GM18867 (cell line): ENCODE data around the gene OVAAL.
A peak's percentile ranks its signal among the peaks of the same experiment; 100 is the strongest.

ENCODE experiments used
- ATAC-seq: cut with Tn5 transposase; IDR thresholded peaks from one replicate; pipeline ENCODE4 v1.9.1; 2021; ENCODE audit warnings: mild to moderate bottlenecking, moderate library complexity; ENCODE audit not compliant: unreplicated experiment

OVAAL gene

DNA sequence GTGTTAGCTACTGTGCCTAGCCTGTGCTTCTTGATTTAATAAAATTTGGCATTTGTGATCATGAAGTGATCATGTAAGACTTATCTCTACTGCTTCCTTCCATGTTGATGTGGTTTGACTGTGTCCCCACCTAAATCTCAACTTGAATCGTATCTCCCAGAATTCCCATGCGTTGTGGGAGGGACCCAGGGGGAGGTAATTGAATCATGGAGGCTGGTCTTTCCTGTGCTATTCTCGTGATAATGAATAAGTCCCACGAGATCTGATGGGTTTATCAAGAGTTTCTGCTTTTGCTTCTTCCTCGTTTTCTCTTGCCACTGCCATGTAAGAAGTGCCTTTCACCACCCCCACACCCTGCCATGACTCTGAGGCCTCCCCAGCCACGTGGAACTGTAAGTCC, at the start of gene OVAAL:
OVAAL (plus strand) TSS at position 301 of the 400 bp plus-strand sequence.
- no peak for ATAC-seq

DNA sequence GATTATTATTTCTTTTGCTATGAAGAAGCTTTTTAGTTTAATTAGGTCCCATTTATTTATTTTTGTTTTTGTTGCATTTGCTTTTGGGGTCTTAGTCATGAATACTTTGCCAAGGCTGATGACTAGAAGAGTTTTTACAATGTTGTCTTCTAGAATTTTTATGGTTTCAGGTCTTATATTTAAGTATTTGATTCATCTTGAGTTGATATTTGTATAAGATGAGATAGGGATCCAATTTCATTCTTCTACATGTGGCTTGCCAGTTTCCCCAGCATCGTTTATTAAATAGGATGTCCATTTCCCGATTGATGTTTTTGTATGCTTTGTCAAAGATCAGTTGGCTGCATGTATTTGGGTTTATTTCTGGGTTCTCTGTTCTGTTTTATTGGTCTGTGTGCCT, 47.9 kb upstream of the OVAAL start:
- no peak for ATAC-seq

DNA sequence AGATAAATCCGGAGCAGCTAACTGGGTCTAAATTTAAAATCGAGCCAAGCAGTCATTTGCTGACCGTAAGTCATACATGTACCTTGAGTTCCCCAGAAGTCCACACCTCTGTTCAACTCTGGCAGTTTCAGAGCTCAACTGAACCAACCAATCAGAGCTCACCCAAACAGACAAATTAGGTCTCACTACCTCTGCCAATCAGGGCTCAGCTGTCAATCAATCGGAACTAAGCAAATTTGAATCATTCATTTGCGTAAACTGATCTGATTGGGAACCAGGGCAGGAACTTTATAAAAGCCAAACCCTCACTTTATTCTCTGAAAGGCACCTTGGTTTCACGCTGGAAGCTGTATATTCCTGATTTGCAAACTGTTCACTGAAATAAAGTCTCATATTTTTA, 45.2 kb upstream of the OVAAL start:
- no peak for ATAC-seq

DNA sequence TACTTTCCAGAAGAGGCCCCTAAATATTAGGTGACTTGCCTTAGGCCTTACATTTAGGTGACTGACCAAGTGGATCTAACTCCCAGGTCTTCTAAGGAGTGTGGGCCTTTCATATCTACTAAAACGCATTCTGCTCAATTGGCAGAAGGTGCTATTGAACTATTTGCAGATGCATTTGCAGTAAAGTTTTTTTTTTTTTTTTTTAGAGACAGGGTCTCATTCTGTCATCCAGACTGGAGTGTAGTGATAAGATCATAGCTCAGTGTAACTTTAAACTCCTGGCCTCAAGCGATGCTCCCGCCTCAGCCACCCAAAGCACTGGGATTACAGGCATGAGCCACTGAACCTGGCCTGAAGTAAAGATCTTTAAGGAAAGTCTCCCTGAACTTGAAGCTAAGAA, 43.4 kb upstream of the OVAAL start:
- no peak for ATAC-seq

DNA sequence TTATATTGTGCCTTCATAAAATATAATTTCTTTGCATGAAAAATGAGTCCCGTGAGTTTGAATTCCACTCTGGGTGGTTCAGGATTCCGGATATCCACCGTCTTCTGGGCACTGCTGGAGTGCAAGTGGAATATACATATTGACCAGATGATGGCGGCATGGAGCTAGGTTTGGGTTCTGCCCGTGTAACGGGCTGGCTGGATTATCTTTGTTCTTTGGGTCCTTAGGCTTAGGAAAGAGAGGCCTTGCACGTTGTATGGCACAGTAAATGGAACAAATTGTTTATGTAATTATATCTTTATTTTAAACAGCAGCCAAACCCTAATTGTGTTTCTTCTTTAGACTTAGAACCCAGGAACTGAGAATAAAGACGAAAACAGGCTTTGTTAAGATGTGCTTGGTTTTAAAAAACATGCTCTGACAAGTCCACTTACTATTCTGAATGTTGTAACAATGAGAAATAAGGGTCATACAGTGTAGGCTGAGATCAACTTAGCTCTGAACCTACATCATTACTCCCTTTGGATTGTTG, 42.8 kb upstream of the OVAAL start:
- ATAC-seq = peak; percentile 97

DNA sequence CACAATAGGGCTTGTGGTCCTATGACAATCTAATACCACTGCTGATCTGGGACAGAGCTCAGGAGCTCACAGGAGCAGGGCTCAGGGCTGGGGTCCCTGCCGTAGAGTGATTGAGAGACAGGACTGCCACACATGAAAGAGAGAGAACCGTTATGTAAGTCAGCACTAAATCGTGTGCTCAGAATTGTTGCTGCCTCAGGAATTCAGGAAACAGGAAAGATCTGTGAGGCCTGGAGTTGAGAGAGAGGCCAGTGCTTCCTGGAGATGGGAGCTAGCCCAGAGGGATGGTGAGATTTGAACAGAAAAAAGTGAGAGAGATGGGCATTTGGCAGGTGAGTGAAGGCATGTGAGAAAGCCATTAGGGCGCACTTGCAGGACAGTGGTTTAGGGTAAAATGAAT, 38.9 kb upstream of the OVAAL start:
- no peak for ATAC-seq

DNA sequence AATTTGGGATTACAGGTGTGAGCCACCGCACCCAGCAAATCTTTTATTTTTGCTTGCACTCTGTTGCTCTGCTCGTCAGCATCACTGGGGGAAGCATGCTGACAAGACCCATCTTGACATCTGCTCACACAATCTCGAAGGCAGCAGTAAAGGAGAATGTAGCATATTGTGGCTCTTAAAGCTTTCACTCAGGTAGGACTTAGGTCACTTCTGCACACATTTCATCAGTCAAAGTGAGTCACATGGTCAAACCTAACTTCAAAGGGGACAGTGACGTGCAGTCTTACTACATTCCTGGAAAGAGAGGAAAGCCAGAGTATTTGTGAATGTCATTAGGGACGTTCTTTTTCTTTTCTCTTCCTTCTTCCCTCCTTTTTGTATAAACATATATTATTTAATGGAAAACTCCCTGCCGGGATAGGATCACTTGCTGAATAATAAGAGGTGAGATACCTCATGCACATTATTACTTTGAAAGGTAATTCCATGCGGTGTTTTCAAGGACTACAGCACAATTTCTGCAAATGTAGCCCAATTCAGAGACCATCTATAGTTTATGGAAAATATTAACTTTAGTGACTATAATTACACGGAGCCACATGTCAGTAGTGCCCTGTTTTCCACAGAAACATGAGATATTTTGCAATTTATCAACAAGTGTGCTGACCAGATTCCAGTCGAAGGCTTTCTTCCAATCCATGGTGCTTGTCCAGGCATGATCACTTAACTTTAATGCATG, 37.1 kb upstream of the OVAAL start:
- no peak for ATAC-seq

DNA sequence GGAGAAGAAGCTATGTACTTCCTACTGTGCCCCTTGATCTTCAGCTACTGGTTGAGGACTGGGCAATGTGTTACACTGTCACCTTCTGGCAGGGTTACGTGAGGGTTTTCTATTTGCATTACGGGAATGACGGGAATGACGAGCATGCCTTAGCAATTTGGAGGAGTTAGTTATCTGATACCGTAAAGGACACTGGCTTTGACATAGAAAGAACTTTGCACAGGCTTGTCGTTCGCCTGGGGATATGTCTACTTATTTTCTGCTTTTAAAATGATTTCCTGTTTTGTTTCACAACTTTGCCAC, 36.6 kb upstream of the OVAAL start:
- no peak for ATAC-seq

DNA sequence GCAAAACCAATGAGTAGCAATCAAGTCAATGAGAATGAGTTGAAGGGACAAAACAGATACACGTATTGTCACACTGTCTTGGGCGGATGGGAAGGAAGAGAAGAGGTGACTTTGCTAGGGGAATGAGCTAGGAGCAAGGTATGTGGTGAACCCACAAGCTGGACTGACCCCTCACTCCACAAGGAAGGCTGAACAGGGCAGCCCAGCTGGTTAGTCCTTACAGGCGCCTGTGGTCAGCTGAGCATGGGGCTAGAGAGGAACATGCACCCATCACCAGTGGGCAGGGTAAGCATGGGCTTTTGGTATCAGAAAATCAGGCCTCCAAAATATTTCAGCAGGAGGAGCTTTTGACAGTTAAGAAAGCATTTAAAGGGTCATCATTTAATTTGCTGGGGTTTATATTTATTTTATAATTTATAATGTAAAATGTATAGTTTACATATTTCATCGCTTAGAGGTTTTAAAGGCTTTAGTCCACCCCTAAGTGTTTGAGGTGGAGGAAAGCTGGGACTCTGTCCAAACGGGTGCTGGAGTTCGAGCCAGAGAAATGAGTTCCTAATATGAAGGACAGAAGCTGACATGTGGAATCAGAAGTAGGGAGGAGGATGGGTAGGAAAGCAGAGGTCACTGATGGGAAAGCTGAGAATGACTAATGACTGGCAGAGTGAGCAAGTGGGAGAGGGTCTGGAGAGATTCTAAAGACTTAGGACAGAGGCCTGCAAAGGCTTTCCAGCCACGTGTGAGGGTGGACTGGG, 34.4 kb upstream of the OVAAL start:
- ATAC-seq = no peak

DNA sequence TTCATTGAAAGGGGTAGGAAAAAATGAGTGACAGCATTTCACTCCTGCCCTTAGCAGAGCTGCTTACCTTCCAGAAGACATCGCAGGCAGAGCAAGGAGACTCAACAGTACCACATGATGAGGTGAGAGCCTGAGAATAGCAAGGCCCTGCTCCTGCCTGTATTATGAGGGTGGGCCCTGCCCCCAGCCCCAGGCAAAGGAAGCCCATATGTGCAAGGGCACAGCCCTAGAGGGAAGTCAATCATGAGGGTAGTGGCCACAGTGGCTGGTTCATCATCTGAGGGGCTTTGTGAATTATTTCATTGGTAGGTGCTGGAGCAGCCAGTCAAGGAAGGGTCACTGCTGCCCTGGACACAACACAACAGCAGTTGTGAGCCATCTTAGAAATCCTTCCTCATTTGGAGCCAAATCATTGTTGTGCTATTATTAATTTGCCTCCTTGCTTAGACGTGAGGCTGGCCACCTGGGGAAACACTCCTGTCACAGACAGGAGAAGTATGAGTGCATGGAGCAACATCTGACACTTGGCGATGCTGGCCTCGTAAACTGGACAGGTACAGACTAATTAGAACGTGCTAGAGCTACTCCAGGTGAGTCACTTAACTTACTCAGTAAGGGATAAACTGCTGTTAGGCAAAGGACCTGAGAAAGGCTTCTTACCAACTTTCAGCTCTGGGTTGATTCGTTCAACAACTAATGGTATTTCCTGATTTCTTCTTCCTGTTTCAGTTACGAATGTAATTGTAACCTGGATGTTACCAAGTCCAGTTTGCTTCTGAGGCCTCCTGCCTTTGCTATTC, 33.6 kb upstream of the OVAAL start:
- ATAC-seq = no peak

DNA sequence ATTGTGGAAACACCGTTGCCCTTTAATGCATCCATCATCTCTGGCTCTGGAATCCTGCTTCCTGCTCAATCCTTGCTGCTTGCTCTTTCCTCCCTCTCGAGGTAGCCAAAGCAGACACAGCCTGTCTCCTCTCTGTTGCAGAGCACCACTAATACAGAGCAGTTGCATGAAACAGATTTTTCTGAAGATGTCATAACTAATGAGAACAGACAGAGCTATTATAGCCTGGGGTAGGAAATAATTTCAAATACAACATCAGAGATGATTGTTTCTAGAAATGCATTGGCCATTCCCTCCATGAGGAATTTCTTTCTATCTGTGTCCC, 33.1 kb upstream of the OVAAL start:
- ATAC-seq = no peak

DNA sequence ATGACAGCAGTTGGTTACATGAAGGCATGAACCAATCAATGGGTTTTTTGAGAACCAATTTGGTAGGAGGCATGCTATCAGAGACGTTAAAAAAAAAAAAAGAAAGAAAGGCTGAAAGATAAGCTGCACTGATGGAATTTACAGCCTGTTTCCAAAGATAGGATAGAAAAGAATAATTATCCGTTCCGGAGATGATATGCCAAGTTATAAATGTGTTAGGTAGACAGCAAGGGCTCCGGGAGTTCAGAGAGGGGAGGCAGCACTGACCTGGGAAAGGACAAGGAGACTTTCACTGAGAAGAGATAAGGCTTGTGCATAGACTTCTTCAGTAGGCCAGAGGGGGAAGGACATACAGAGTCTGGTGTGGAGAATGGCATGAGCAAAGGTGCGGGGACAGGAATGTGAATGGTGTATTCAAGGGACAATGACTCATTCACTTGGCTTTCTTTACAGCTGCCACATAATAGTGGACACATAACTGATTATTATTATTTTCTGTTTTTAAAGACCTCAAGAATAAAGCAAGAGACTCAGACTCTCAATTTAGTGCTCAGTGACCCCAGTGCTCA, 31.6 kb upstream of the OVAAL start:
- ATAC-seq = no peak

DNA sequence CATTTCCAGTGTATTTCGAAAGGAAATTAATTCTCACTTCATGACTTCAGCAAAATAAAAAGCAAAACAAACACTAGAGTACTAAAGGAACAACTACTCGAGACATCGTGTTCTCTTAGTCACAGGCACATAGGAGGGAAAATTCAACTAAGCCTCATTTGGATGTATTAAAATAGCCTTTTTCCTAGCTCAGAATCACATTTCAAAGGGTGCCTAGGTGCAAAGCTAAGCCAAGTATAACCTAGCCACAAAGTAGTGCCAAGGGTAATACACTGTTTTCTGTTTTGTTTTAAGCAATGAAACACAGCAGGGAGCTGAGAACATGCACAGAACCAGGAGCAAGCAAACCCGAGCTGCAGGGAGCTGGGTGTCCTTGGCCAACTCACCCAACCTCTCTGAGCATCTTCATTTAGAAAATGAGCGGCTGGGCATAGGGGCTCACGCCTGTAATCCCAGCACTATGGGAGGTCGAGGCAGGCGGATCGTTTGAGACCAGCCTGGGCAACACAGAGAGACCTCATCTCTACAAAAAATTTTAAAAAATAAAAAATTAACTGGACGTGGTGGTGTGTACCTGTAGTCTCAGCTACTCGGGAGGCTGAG, 29.8 kb upstream of the OVAAL start:
- ATAC-seq = no peak

DNA sequence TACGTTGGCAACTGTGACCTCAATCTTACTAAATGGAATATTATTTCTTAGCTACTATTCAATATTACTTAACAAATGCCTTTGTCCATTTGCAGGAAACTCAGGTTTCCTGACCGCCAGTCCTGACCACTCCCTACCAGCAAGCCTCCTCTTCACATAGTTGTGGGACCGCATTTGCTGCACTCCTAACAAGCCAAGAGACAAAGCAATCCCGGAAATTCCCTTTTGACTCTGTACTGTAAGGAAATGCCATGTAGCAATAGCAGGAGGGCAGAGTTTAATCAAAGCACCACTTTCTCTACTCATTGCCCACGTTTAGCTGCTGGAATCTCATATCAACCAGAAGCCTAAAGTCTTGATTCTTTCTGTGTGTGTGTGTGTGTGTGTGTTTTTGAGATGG, 28.3 kb upstream of the OVAAL start:
- ATAC-seq = no peak

DNA sequence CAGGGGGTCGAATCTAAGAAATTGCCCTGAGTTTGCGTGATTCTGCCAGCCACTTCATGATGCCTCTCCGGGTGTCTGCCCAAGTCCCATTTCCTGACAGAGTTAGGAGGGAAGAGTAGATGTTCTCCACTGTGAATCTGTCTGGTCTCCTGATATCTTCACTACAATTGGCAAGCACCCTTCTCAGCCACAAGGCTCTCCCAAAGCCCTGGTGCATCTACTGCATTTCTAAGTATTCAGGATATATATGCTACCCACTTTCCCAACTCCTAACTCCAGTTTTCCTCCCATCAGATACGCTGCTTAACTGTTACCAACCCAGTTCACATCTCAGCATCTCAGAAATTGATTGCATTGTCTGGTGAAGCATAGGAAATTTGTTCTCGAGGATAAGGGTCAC, 25.9 kb upstream of the OVAAL start:
- ATAC-seq = no peak

DNA sequence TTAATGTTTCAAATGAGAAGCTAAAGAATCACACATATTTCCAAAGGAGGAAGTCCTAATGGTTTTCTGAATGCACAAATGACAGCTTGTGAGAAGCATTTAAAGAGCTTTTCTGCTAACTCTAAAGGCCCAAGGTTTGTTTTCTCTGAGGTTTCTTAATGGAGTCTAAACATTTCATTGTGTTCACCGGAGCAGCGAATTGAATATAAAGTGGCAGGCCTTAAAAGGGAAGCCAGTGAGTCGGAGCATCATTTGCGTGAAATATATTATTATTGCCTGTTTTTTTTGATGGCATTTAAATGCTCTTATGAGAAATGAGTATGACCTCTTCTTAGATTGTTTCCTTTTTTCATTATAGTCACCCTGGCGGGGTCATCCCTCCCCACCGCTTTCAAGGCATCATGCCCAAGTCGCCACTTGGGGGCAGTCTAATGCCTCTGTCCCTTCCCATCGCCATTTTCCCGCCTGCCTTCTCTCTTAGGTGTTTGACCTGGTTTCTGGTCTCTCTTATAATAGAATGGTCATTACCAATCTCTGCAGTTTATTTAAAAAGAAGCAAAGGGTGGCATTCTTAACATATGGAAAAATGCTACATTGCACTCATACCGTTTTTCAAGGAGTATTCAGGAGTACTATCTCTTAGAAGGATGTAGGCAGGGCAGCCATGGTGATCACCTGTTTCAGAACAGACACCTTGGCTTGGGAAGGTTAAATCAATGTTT, 25.3 kb upstream of the OVAAL start:
- peak; percentile 79 for ATAC-seq

DNA sequence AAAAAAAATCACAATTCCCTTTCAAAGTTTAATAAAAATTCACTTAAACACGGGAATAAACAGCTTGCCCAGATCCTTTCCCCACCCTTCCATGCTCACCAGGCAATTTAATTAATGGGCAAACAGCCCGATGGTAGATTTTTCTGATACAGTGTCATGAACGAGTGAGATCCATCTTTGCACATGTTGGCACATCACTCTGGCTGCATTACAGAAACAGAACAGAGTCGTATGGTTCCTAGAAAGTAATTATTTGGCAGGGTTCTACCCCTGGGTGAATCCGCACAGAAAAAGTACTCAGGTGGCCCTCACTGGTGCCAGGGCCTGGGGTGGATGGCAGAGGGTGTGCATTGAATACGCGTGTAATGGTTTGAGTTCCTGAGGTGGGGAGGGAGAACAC, 24.6 kb upstream of the OVAAL start:
- no peak for ATAC-seq

DNA sequence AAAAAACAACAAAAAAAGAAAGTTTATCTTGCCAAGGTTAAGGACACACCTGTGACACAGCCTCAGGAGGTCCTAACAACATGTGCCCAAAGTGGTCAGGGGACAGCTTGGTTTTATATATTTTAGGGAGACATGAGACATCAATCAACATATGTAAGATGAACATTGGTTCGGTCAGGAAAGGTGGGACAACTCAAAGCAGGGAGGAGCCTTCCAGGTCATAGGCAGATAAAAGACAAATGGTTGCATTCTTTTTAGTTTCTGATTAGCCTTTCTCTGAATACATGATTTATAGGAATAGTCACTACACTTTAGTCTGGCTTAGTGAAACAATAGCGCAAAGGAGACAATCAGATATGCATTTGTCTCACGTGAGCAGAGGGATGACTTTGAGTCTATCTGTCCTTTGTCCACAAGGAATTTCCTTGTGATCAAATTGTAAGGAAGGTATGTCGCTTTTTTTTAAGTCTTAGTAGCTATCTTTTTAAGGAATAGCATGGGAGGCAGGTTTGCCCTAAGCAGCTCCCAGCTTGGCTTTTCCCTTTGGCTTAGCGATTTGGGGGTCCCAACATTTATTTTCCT, 23.3 kb upstream of the OVAAL start:
- ATAC-seq = no peak

DNA sequence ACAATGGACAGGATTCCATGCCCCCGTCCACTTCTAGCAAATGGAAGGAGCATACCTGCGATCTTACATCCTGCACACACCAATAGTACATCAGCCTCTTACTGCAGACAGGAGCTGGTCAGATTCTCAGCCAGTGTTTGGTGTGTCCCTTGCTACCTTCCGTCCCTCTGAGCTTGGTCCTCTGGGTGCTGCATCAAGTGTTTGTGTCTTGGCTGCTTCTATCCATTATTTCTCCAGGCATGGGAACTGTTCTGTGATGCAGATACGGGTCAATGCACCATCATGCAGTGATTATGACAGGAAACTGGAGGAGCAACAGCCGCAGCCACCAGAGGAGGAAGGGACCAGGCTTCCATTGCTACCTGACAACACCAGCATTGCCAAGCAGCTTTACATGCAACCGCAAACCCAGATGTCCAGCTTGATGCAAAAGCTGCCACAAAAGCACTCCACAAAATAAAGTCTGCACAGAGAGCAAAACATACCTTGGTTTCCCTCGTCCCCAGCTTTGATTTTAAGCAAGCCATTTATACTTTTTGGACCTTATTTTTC, 21.9 kb upstream of the OVAAL start:
- ATAC-seq = no peak

DNA sequence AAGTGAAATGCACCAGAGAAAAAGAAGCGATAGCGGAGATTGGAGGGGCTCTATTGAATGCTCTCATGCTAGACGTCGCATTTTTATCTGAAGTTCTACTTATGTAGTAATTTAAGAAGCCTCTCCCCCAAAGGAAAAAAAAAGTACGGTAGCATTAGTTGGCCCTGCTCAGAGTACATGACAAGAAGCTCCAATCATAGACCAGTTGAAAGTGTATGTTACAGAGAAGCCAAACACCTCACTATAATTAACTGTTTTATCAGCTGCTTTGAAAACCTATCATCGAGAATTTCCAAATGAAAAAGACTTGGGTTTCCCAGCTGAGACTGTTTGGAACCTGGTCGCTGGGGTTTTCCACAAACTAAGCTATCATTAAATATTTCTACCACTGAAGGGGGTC, 19.6 kb upstream of the OVAAL start:
- no peak for ATAC-seq
